HL-60/S4 treated with retinoic acid at 250 ng/mL for 4 days and 3 days (cell line): ENCODE results near the gene C2CD2L.
"Not testable (repeated sequence)": the region's sequence is repeated elsewhere in the genome, so short reads cannot be mapped to it uniquely, and the experiment has no call there.

Source experiments
- in situ Hi-C: fragments of 300-500 bp; cut with MboI; formaldehyde crosslinking; loops from 2 replicates; pipeline ENCODE4 v1.7.0; 2022; ENCODE audit warnings: low sequenced_read_pairs

The C2CD2L gene

GRCh38 chr11:119106564-119107537, at the start of gene C2CD2L:
Gene C2CD2L, plus strand, starts transcription at chr11:119107344. Its CDS starts 398 bp downstream, at chr11:119107742.
- in situ Hi-C loops, result no loop called here

GRCh38 chr11:119059128-119059527, 48.0 kb upstream of the C2CD2L start:
- in situ Hi-C loops, result not testable (repeated sequence)

DNA sequence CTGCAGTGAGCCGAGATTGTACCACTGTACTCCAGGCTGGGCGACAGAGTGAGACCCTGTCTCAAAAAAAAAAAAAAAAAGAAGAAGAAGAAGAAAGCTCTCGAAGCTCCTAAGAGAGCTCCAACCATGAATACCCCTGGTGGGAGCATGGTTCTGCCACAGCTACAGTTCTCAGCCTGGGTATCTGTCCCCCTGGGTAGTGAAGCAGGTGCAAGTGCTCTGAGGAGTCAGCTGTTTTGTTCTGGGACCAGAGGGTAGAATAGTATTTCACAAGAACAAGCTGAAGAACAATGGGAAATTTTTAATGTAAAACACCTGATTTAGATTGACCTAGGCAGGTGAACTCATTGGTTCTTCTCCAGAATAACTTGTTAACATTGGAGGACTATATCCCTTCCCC, 45.9 kb upstream of the C2CD2L start:
- in situ Hi-C loops, result no loop called here

- in situ Hi-C loops, result no loop called here
Measured at GRCh38 chr11:119062779-119063178, 44.4 kb upstream of the C2CD2L start.

DNA sequence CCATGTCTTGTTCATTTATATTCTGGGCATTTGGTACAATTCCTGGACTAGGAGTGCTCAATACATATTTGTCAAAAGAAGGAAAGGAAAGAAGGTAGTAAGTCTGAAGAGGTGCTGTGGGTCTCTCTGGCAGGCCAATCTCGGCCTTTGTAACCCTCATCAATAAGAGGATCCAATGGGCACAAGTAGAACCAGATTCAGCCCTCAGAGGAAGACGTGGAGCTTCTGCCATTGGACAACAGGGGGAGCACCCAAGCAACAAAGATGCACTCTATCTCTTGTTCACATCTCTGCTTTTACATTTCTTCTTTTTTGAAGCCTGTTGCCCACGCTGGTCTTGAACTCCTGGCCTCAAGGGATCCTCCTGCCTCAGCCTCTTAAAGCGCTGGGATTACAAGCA, 41.8 kb upstream of the C2CD2L start:
- in situ Hi-C loops, result no loop called here

GRCh38 chr11:119067371-119068222, 39.5 kb upstream of the C2CD2L start, which contains the start of gene VPS11:
Gene VPS11, plus strand, starts transcription at chr11:119067818. Its CDS starts 6 bp downstream, at chr11:119067824.
- in situ Hi-C loops, result no loop called here

DNA sequence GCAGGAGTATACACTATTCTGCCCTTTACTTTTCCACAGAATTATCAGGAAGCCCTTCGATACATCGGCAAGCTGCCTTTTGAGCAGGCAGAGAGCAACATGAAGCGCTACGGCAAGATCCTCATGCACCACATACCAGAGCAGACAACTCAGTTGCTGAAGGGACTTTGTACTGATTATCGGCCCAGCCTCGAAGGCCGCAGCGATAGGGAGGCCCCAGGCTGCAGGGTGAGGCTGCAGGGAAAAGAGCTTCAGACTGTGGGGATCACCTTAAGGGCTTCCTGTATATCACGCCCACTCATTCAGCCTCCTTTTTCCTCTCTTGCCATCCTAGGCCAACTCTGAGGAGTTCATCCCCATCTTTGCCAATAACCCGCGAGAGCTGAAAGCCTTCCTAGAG, 29.3 kb upstream of the C2CD2L start:
- in situ Hi-C loops, result no loop called here

DNA sequence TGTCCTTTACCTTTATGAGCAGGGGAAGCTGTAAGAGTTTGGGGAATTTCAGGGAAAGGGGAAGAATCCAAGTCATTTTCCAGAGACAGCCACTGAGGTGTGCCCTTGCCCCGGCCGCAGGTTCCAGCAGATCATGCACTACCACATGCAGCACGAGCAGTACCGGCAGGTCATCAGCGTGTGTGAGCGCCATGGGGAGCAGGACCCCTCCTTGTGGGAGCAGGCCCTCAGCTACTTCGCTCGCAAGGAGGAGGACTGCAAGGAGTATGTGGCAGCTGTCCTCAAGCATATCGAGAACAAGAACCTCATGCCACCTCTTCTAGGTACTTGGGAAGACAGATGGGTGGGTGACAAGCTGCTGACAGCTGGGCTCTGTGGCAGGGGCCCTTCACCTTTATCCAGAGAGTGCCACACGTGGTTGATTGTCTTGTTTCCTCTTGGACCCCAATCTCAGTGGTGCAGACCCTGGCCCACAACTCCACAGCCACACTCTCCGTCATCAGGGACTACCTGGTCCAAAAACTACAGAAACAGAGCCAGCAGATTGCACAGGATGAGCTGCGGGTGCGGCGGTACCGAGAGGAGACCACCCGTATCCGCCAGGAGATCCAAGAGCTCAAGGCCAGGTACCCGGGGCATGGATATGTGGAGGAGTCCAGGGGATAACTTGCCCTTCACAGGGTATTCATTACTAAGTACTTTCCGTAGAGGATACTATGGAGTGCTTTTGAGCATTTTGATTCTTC, 28.3 kb upstream of the C2CD2L start:
- in situ Hi-C loops, result no loop called here

DNA sequence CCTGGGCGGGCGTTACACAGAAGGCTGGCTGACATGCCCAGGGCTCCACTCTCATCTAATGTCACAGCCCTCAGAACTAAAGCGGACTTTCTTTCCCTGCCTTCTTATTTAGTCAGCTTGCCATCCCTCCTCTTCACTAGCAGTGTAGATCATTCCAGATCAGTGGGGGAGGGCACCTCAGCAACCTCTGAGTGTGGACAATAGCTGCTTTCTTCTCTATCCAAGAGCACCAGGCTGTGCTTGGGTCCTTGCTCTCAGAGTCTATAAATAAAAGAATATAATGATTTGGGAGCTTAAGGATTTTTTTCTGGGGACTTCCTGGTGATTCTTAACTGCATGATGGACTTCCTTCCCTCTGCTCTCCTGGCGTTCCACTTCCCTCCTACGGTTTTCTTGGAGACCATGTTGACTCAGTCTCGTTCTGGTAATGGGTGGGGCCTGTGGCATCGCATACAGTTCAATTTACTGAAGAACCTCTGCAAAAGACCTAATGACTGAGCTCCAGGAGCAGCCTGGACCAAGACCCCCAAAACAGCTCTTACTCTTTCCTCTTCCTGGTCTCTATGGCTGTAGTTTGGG, 25.4 kb upstream of the C2CD2L start:
- in situ Hi-C loops, result no loop called here

DNA sequence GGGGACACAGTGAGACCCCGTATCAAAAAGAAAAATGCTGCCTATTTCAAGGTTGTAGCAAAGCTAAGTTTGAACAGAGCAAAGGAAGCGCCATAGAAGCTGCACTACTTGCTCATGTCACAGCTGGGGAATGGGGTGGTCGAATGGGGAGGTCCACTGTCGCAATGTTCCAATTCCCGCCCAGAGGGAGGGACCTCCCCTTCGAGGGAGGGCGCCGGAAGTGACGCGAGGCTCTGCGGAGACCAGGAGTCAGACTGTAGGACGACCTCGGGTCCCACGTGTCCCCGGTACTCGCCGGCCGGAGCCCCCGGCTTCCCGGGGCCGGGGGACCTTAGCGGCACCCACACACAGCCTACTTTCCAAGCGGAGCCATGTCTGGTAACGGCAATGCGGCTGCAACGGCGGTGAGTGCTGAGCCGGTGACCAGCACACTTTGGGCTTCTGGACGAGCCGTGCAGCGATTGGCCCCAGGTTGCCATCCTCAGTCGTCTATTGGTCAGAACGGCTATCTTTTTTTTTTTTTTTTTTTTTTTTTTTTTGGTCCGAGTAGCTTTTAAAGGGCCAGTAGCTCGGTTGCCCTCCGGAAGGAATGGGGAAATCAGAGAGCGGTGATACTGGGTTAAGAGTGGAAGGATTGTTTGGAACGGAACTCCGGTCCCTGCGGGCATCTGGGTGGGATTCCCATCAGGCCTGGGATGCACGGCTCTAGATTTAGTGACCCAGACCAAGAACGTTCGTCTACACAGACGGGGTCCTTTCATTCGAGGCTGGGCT, 22.3 kb upstream of the C2CD2L start, which contains the start of gene HMBS:
TSS of gene HMBS (plus strand) at position 219 of the 774 bp plus-strand sequence. CDS start at position 372, 153 bp downstream.
- in situ Hi-C loops, result no loop called here

DNA sequence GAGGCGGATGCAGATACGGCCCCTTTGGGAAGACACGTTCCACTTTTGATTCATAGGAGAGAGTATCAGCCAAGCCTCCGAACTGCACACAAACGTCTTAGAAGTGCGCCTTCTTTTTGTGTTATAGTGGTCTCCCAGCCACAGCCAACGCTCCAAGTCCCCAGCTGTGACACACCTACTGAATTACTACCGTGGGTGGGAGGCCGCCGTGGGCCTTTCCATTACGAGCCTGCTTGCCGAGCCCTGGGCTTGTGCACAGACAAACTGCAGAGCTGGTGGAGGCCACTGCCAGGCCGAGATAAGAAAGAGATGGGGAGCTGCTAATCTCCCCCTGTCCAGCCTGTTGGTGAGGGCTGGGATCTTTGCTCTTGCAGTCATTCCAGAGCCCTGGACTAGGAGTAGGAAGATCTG, 21.7 kb upstream of the C2CD2L start:
- in situ Hi-C loops, result no loop called here

- in situ Hi-C loops, result no loop called here
Measured at GRCh38 chr11:119087123-119087522, 20.0 kb upstream of the C2CD2L start.

- in situ Hi-C loops, result no loop called here
Measured at GRCh38 chr11:119087747-119088241, 19.4 kb upstream of the C2CD2L start.

- in situ Hi-C loops, result no loop called here
Measured at GRCh38 chr11:119088406-119088805, 18.7 kb upstream of the C2CD2L start.

DNA sequence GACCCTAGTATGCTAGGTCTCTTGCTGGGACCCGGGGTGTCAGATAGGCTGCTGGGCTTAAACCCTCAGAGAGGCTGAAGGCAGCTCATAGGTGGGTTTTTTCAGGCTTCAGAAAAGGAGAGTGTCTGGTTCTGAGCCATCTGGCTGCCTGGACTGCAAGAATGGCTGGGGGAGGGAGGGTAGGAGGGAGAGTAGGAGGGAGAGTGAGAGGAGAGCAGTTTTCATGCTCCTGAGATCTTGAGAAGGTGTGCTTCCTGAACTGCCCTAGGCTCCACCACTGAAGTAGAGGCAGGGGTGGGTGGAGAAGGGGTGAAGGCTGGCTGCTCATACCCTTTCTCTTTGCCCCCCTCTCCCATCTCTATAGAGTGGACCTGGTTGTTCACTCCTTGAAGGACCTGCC, 17.8 kb upstream of the C2CD2L start:
- in situ Hi-C loops, result no loop called here

DNA sequence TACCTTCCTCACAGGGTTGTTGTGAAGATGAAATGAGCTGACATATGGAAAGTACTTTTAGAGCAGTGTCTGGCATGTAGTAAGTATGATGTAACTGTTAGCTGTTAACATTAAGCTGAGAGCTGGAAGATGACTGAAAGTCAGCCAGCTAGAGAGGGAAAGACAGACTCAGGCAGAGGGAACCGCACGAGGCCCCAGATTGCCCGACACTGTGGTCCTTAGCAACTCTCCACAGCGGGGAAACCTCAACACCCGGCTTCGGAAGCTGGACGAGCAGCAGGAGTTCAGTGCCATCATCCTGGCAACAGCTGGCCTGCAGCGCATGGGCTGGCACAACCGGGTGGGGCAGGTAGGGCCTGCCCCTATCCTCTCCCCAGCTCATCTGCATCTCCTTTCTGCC, 16.0 kb upstream of the C2CD2L start:
- in situ Hi-C loops, result no loop called here

- in situ Hi-C loops, result no loop called here
Measured at GRCh38 chr11:119091966-119092879, 14.9 kb upstream of the C2CD2L start.
